Brain microvascular endothelial cell (primary cell): Measurements from ENCODE around the gene DIPK1A.

Experiments
- DNase-seq: peaks from one replicate; pipeline ENCODE4 v3.0.0-alpha.2; 2020
- H3K27ac ChIP-seq: fragments of 250-450 bp; sonication (Bioruptor Pico); 2 replicates; pipeline ENCODE4 v1.5.1; 2020; ENCODE audit warnings: mild to moderate bottlenecking, moderate library complexity
- H3K27me3 ChIP-seq: fragments of 250-450 bp; sonication (Bioruptor Pico); replicated peaks from 2 replicates; pipeline ENCODE4 v1.5.1; 2020; ENCODE audit warnings: mild to moderate bottlenecking
- H3K36me3 ChIP-seq: fragments of 250-450 bp; sonication (Bioruptor Pico); replicated peaks from 2 replicates; pipeline ENCODE4 v1.5.1; 2020; ENCODE audit warnings: mild to moderate bottlenecking
- H3K4me3 ChIP-seq: 2 replicates; pipeline ENCODE4 v1.5.1; 2011; ENCODE audit warnings: low read depth, mild to moderate bottlenecking, control low read depth, low read length, moderate library complexity
- in situ Hi-C: cut with HindIII; loops from 2 replicates; pipeline ENCODE4 v1.10.0; 2017; ENCODE audit warnings: low sequenced_read_pairs, low pct_ligation_motif_present
- TF ChIP-seq, protein P1 (sequence below): IDR thresholded peaks from 2 replicates; pipeline ENCODE4 v1.5.1; 2011; ENCODE audit warnings: low read depth, mild to moderate bottlenecking, moderate library complexity, low read length, control low read depth, inconsistent platforms; ENCODE audit errors: missing control alignments

DIPK1A gene

DNA sequence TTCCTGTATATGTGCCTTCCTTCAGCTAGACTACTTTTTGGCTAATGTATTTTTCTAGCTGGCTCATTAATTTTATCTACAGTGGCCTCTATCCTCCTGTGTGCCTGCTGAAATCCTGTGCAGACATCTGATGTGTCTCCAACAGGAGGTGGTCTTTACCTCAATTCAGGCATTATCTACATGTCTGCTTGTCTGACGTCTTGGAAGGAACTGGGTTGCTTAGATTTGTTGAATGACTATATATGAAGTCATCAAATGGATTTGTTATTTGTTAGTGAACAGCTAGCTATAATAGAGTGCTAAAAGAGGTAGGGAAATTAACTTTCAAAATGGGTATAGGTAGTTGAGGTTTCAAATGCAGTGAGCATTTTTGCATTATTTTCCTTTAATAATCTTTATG is 122.7 kb downstream of the DIPK1A start:
- TF ChIP-seq, protein P1, sequence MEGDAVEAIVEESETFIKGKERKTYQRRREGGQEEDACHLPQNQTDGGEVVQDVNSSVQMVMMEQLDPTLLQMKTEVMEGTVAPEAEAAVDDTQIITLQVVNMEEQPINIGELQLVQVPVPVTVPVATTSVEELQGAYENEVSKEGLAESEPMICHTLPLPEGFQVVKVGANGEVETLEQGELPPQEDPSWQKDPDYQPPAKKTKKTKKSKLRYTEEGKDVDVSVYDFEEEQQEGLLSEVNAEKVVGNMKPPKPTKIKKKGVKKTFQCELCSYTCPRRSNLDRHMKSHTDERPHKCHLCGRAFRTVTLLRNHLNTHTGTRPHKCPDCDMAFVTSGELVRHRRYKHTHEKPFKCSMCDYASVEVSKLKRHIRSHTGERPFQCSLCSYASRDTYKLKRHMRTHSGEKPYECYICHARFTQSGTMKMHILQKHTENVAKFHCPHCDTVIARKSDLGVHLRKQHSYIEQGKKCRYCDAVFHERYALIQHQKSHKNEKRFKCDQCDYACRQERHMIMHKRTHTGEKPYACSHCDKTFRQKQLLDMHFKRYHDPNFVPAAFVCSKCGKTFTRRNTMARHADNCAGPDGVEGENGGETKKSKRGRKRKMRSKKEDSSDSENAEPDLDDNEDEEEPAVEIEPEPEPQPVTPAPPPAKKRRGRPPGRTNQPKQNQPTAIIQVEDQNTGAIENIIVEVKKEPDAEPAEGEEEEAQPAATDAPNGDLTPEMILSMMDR = no peak
- no peaks in the 10 kb centered on the region for H3K27me3 ChIP-seq
- in situ Hi-C loops = no loop called here
- H3K27ac ChIP-seq = no peak overlapping the region
- H3K36me3 ChIP-seq = peaks cover 93% of the 10 kb centered on the region
- no peak overlapping the region for H3K4me3 ChIP-seq
- DNase-seq = no peak

DNA sequence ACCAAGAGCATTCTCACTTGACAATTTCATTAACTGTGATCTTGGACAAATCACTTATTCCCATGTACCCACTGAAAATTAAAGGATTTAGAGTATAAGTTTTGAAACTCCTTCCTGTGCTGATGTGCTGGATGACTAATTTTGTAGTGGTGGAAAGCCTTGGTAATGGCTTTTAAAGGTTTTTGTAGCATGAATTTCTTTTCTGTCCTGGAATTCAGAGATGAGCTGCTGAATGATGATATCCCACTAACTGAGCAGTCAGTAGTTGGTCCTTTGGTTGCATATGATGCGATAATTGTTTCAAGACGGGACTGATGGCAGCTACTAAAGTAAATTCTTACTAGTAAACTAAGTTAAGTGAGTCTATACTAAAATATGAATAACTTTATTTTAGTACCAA is 124.2 kb downstream of the DIPK1A start:
- Histone ChIP-seq H3K36me3 (peaks cover 82% of the 10 kb centered on the region), H3K4me3 (no peak overlapping the region), H3K27me3 (no peaks in the 10 kb centered on the region), H3K27ac (no peak overlapping the region)
- TF ChIP-seq, protein P1 = no peak
- in situ Hi-C loops = no loop called here
- no peak for DNase-seq

DNA sequence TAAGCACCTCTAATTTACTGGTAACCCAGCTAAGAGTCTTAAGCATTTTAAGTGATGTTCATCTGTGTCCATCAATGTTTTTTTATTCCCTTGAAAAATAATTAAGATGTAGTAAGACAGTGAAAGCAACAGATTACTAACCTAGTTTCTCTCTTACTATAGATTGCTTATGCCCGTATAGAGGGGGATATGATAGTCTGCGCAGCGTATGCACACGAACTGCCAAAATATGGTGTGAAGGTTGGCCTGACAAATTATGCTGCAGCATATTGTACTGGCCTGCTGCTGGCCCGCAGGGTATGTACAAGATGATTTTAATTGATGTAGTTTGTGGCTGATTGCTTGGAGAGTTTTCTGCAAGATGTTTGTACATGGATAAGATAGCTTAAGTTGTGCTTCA is 126.6 kb downstream of the DIPK1A start:
- Histone ChIP-seq H3K27ac (no peak overlapping the region), H3K27me3 (no peaks in the 10 kb centered on the region), H3K36me3 (peaks cover 60% of the 10 kb centered on the region), H3K4me3 (no peak overlapping the region)
- DNase-seq = no peak
- TF ChIP-seq, protein P1 = no peak
- in situ Hi-C loops = no loop called here

DNA sequence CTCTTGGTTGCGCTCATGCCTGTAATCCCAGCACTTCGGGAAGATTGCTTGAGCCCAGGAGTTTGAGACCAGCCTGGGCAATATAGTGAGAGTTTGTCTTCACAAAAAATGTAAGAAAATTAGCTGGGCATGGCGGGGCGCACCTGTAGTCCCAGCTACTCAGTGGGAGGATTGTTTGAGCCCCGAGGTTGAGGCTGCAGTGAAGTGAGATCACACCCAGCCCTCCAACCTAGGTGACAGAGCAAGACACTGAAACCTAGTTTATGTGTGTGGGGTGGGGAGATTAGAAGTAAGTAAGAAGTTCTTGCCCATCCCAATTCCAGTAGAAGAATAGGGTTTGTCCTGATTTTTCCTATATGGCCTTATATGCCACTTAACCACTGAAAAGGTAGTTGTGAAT is 127.4 kb downstream of the DIPK1A start:
- DNase-seq = no peak
- Histone ChIP-seq H3K36me3 (peaks cover 53% of the 10 kb centered on the region), H3K4me3 (peak overlapping the region; percentile 94)

DNA sequence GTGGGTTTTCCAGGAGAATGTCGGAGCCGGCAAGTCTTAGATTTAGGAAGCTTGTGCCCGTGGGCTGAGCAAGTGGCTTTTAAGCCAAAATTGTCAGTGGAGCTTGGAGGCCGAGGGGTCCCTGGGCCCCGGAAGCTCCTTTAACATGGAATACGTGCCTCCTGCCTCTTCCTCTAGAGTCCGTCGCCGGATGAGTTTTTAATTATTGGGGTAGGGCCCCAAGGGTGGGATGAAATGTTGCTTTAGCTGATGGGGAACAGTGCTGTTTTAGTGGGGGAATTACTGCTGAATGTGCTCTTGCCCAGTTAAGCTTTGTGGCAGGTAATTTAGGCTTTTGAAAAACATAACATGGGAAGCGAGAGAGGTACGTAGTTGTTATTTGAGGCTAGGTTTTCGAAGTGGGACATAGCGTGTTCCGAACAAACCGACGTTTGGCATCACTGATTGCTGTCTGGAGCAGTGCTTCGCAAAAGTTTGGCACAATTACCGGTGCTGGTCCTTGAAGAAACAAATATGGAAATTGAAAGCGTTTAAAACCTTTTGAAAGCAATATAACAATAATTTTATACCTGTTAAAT is 128.6 kb downstream of the DIPK1A start:
- no peak for DNase-seq
- in situ Hi-C loops = no loop called here

More for the DNA sequence above, 127.4 kb downstream of the DIPK1A start:
- Histone ChIP-seq H3K27me3 (no peaks in the 10 kb centered on the region), H3K27ac (no peak overlapping the region)
- TF ChIP-seq, protein P1 = no peak
- in situ Hi-C loops = no loop called here

More for the DNA sequence above, 128.6 kb downstream of the DIPK1A start:
- H3K27me3 ChIP-seq = no peaks in the 10 kb centered on the region
- peaks cover 41% of the 10 kb centered on the region for H3K36me3 ChIP-seq
- TF ChIP-seq, protein P1 = no peak
- H3K27ac ChIP-seq = peak overlapping the region; percentile 97
- H3K4me3 ChIP-seq = peak overlapping the region; percentile 94
